HG03439 (cell line): ENCODE data around the gene FAM186B.
"Not testable (repeated sequence)": the region's sequence is repeated elsewhere in the genome, so short reads cannot be mapped to it uniquely, and the experiment has no call there.

Source experiments
- ATAC-seq: cut with Tn5 transposase; IDR thresholded peaks from one replicate; pipeline ENCODE4 v1.9.1; 2021; ENCODE audit warnings: mild to moderate bottlenecking, moderate library complexity; ENCODE audit not compliant: unreplicated experiment

The FAM186B gene

DNA sequence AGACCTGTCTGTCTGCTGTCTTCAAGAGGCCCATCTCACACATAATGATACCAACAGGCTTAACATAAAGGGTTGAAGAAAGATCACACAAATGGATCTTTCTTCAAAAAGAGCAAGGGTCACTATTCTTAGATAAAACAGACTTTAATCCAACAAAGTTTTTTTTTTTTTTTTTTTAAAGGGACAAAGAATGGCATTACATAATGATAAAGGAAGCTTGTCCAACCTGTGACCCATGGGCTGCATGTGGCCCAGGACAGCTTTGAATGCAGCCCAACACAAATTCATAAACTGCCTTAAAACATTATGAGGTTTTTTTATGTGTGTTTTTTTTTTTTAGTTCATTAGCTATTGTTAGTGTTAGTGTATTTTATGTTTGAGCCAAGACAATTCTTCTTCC, 6.8 kb upstream of the FAM186B start:
- no peak for ATAC-seq

DNA sequence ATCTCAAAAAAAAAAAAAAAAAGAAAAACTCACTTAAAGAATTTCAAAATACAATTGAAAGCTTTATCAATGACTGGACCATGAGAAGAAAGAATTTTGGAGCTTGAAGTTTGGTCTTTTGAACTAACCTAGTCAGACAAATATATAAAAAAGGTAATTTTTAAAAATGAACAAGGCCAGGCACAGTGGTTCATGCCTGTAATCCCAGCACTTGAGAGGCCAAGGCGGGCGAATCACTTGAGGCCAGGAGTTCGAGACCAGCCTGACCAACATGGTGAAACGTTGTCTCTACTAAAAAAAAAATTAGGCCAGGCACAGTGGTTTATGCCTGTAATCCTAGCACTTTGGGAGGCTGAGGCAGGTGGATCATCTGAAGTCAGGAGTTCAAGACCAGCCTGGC, 5.3 kb upstream of the FAM186B start:
- ATAC-seq, result not testable (repeated sequence)

DNA sequence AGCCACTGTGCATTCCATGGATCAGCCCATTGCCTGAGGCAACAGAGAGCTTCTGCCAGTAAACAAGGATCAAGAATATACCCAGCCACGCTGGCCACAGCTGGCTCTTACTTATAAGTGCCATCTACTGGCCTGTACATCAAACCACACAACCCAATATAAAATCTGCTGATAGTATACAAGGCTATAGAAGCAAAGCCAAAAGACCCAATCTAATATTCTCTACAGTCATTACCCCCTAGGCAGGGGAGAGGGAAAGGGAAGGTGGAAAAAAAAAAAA, 4.4 kb upstream of the FAM186B start:
- no peak for ATAC-seq

DNA sequence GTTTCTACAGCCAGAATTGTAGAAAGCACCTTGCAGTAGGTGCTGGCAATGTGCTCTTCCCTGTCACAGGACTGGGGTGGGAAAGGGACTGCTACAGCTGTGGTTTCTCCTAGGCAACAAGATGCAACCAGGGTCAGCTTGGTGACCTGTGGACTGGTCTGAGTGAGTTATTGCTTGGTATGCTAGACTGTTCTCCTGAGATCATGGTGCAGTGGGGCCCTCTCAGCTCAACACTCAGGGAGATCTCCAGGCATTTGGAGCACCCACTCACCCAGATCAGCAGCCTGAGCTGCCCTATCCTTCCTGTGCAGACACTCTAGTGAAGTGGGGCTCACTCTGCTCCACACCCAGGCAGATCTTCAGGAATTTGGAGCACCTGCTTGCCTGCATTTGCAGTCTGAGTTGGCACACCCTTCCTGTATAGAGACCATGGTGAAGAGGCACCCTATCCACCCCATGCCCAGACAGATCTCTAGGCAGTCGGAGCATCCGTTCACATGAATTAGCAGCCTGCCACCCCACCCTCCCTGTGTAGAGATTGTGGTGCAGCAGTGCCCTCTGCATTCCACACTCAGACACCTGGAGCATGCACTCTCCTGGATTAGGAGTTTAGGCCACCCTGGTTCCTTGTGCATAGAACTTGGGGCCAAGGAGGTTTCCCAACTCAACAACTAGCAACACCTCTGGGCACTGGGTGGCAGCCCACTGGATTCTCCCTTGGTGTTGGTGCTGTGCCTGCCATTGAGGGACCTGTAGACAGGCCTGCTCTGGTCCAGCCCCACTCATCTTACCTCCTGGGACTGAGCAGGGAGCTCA, 3.8 kb upstream of the FAM186B start:
- ATAC-seq, result no peak

DNA sequence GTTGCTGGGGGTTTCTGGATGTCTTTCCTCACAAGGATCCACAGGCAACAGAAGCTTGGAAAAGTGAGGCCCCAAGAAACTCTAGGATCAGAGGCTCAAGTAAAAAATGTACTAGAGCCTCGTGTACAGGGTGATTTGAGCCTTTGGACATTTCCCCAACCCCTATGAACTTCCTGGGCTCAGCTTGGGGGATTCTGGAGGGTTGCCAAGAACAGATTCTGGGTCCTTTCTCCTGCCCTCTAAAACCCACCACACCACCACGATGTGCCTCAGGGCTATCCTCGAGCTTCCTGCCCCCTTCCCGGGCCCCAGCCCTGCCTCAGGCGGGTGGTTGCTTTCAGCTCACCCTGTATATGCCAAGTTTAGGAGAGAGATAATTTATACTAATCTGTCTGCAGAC, 583 bp downstream of the FAM186B start:
- no peak for ATAC-seq

DNA sequence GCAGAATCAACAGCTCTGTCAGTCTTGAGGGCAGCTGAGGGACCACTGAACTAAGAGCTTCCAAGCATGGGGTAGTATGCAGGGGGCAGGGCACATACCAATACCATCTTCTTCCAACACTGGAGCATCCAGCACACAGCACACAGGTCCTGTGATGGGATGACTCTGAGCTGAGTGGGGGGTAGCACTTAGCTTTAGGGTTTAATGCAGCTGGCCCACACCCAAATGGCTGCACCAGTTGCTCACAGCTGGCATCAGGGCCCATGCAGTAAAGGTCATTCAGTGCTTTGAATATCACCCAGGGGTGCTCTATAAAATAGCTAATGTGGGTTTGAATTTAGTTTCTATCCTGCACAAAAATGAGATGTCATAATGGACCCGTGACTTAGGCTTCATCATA, 1.7 kb downstream of the FAM186B start:
- no peak for ATAC-seq

DNA sequence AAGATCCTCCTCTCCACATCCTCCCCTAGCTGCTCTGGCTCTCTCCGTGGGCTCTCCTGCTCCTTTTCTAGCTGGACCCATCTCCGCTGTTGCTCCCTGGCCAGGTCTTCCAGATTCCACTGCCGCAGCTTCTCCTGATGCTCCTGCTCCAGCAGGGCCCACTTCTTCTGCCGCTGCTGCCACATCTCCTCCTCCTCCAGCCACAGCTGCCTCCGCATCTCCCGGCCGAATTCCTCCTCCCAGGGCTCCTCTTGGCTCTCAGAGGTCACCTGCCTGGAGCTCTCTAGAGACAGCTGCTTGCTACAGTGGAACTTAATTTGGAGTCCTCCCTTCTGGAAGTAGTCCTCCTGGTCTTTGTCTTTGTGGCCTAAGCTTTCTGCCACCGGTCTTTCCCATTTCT, 5.5 kb downstream of the FAM186B start:
- no peak for ATAC-seq

DNA sequence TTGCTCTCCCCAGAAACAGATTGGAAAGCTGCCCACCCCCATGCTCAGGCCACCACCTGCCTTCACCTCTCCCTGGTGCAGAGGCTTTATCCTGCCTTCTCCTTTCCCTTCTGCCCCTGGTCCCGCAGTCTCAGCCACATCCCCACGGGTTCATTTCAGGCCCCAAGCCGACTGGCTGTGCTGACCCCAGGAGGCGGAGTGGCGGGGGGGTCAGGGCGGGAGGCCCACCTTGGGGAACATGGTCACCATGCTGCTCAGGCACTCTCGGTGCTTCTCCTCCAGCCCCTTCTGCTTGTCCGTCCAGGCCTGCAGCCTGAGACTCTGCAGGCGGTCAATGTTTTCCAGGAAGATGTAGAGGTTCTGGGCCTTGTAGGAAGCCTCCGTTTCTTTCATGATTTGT, 6.9 kb downstream of the FAM186B start:
- ATAC-seq, result no peak

DNA sequence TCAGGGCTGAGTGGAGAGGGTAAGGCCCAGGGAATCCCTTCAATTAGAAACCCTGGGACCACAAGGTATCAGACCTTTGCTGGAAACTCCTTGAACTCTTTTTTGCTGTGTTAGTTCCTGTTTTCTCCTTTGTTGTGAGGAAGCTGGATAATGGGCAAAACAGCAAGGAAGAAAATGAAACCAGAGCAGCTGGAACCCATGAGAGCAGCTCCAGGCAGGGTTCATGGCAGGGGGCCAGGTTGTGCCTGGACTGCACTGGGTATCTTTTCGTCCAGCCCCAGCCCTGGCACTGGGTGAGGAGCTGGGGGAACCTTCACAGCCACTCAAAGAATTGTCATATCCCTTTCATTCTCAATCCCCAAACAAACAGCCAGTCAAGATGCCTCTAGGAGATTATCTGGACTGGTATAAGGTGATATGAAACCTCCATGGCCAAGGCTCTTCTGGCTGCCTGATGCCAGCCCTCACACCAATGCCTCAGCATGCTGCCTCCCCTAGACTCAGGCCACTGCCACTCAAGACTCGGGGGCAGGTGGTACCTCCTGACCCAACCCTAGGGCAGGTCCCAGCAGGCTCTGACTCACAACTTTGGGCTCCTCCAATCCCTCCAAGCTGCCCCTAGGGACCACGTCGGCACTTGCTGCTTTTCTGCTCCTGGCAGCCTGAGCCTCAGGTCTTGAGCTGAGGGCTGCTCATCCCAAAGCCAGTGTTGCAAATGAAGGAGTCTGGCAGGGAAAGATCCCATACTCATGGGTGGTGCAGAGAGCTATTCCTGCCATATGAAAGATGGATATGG, 16.5 kb downstream of the FAM186B start:
- ATAC-seq, result no peak

DNA sequence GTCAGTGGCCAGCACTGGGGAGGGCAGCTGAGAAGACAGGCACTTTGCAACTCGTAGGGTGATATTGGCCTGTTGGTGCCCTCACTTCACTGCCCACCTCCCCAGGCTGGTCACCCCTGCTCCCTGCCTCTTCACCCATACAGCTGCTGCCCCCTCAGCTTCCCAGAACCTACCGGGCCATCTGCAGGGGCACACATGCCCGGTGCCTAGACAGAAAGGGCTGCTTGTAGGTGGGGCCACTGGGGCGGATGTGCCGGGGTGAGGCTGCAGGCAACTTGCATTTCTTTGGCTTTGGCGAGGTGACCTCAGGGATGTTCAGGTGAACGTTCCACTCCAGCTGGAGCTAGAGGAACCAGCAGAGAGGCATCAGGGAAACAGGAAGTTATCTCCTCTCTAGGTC, 17.2 kb downstream of the FAM186B start:
- no peak for ATAC-seq

DNA sequence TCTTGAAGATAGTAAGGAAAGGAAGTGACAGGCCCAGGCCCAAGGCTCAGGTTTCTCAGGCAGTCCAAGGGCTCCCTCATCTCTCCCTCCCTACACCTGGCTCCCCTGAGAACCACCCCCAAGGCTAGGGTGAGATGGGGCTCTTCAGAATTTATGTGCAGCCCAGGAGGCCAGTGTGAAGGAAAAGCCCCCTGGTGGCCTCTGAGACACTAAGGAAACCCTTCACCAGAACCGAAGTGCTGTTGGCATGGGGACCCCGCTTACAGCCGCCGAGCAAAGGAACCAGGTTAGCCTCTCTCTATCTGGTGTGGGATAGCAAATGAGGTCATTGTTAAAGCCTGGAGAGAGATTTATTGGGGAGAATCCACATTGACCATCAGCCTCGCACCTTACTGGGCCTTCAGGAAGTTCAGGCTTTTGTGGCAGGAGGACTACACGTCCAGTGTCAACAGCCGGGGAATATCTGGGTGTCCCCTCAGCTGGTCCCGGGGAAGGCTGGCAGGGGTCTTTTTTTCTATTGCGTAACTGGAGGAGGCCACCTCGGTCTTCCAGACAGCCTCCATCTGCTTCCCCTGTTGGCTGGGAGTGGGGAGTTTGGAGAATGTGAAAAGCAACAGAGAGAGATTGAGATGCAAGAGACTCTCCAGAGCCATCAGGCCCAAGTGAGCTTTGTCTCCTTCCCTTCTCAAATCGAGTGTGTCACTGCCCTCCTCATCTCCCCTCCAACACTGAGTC, 18.1 kb downstream of the FAM186B start:
- no peak for ATAC-seq

DNA sequence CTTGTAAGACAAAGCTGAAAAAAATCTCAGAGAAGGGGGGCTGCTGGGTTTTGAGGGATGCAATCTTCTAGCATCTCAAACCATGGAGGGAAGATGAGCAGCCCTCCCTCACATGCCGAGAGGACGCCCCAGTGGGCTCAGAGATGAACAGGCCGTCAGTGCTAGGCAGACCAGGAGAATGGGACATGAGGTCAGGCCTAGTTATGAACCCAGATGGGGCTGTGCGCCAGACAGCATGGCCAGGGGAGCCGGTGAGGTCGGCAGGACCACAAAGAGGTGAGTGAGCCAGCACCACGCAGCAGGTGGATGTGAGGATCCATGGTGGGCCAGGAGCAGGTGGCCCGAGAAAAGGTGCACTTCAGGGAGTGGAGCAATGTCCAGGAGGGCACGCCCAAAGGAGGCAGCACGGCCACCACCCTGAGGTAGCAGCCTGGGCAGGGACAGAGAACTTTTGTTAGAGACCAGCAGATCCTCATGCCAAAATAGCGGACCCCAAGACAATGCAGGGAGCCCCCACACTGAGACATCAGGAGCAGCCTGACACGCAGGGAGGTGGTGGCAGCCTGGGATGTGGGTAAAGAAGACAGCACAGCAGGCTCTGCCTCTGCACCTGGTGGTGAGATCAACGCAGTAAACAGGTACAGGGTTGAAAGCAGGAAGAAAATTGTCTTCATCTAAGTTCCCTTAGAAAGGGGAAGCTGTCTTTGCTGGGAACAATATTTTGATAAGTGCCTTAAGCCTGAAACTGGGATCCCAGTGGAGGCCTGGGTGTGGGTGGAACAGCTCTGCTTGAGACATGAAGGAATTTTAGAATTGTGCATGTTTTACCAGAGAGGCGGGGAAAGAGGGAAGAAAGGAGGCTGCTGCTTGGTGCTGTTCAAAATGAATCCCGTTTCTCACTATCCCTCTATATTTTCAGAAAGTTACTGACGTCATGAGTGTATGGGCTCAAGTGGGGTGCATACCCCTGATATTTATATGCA, 19.7 kb downstream of the FAM186B start:
- no peak for ATAC-seq

DNA sequence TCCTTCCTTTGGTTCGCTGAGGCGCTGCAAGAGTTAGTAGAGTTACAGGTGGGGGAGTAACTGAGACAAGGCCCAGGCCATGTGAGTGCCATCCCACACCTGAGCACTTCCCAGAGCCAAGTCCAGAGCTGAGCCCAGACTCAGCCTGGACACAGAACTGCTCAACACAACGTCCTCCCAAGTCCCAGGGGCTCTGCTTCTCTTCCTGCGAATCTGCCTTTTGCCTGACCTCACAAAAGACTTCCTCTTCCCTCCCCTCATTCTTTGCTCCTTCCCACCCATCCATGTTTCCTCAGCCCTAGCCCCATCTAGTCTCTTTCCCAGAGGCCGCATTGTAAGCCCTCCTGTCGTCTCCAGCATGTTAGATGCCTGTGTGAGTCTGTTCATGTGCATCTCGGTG, 20.8 kb downstream of the FAM186B start:
- ATAC-seq, result no peak

DNA sequence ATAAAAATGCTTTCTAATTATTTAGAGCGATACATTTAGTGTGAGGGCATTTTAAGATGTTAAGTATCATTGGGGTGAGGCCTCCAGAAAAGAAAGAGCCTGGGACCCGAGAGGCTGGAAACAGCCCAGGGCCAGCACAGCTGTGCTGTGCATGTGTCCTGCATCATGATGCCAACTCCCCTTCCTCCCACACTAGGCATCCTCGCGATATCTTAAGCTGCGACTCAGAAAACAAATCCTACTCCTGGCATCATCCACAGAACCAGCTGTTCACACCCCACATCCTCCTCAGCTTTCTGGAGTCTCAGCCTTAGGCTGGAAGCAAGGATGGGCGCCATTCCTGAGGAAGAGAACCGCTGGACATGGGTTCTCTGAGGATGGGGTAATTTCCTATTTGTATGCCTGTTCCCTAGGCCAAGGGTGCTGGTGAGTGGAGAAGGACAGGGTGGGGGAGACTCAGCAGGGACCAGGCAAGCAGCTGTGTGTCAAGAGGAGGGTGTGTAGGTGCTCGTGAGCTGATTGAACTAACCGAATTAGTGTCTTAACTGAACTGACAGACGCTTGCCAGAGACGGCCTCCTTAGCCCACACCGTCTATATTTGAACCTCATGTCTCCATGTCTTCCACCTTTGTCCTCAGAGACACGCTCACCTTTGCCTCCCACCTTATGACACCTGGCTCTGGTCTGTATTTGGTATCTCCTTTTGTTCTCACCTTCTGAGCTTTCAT, 21.9 kb downstream of the FAM186B start:
- ATAC-seq, result no peak

DNA sequence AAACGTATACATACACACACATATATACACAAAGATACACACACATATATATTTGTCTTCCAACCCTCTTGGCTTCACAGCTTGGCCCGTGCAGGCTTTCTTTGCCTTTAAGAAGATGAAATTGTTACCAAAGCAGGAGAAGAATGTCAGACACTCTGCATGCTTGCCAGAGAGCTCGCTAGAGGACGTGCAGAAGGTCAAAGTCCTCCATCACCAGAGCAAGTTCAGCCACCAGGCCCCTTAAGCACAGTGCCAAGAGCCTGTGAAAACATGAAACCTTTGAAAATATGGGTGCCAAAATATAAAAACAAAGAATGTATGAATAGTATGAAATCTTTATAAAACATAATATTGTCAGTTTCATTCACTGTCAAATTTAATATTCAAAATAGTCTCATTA, 22.6 kb downstream of the FAM186B start:
- no peak for ATAC-seq

DNA sequence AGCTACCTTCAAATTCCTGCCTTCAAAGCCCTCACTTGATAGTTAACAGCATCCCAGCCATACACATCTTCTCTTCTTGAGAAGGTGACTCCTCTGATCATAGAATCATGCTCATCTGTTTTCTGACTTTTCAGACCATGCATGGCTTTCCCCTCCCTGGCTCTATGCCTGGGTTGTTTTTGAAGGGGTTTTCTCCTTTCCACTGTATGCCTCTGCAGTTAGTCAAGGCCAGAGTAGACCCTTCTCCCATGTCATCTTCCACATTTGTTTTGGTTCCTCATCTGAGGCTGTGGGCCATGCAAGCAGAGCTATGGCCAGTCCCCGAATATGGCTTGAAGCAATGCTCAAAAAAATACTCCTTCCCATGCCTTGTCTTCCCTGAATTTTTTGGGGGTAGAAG, 23.2 kb downstream of the FAM186B start:
- ATAC-seq, result no peak

DNA sequence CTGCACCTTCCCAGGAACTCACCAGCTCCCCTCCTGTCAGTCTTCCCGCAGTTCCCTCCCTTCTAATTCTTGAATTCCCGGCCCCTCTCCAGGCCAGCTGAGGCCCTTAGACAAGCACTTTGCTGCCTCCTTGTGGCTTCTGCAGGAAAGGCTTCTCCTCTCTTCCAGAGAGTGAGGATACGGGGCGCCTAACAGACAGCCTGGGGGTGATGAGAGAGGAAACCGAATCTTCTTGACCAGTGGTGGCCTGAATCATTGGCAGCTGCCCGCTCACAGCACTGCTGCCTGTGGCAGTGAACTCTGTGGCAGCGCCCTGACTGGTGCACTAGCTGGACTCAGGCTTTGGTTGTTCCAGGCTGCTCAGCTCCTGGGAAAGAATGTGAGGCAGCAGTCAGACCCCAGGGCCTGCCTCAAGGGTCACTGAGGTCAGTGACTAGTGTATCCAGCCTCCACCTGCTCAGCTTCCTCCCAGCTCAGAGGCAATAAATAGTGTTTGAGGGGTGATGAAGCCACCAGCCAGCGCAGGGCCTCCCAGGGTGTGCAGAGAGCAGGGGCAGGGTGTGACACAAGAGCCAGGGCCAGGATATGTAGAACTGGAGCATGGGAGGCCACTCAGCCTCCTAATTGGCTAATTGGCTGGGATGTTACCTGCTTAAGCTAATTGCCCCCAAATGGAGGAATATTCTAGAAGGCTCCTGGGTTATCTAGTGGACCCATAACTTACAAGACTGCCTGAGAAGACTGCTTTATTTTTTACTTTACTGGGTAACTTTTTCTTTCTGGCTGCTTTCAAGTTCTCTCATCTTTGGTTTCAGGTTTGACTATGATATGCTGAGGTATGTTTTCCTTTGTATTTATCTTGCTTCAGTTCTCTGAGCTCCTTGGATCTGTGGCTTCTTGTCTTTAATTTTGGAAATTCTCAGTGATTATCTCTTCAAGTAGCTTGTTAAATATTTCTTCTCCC, 24.6 kb downstream of the FAM186B start:
- no peak for ATAC-seq

DNA sequence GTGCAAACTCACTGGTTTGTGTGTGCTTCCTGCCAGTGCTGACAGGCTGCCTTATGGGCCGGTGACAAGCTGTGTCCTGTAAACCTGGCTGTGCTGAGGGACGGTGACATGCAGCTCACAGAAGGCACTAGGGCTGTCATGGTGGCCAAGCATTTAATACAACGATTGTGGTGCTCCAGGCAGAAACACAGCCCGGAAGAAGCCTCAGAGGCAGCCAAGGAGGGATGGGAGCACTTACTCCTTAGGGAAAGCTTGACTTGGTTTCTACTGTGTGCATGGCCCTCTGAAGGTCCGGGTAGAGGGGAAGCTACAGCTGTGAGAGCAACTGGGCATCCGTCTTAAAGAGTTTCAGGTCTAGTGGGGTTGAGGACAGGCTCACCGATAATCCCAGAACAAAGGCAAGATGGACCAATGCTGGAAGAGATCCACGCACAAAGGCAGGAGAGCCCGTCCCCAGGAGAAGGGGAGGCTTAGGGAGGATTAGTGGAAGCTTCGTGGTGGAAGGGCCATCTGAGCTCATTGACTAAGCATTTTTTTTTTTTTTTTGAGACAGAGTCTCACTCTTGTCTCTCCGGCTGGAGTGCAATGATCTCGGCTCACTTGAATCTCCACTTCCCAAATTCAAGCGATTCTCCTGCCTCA, 26.8 kb downstream of the FAM186B start:
- no peak for ATAC-seq
